ENCODE results near the gene NLRC3. TPM values are rescaled to one million over a fixed set of nuclear protein-coding genes. Genes with fewer than 3 reads are reported as not detected.

The NLRC3 gene
- total RNA-seq, 1 experiment from 2014 or later, result 0.26 TPM

GRCh38 chr16:3589441-3589921 lies 12.3 kb upstream of the NLRC3 start:
- Histone ChIP-seq H3K9me3 (ENCODE audit: control insufficient read depth, insufficient read depth, low read depth, low read length) (no peaks in the 10 kb centered on the region), H3K36me3 (ENCODE audit: control insufficient read depth, insufficient read depth, low read length) (no peaks in the 10 kb centered on the region; the same call in 1 of the 2 replicates), H3K27ac (ENCODE audit: low read length) (no peak overlapping the region), H3K27me3 (ENCODE audit: control insufficient read depth, insufficient read depth, low read length) (no peaks in the 10 kb centered on the region), H3K4me1 (ENCODE audit: control insufficient read depth, insufficient read depth, low read length) (no peaks in the 10 kb centered on the region), H3K4me3 (ENCODE audit: low read depth in 2 of 2, low read length in 2 of 2) (no peak overlapping the region)
- intact Hi-C loops (cut with micrococcal nuclease; ENCODE audit: unreplicated experiment) (no loop called here), in situ Hi-C loops (cut with HindIII; ENCODE audit: low pct_unique_long_range_greater_than_20kb, low sequenced_read_pairs) (no loop called here)
- TF ChIP-seq POLR2AphosphoS5 (IDR thresholded peaks at IDR 0.05; ENCODE audit: low read depth, low read length) (no peak), CTCF (IDR thresholded peaks at IDR 0.05) (no peak), SIN3A (IDR thresholded peaks at IDR 0.05; ENCODE audit: borderline replicate concordance, insufficient read depth, low read depth, low read length) (no peak), REST (IDR thresholded peaks at IDR 0.05; ENCODE audit: insufficient read depth in 1 of 2, low read depth in 2 of 2, low read length in 1 of 2) (no peak), TCF7L2 (IDR thresholded peaks at IDR 0.05; ENCODE audit: low read depth, low read length) (no peak)
- DNase-seq (ENCODE audit: low read depth, low spot score) (no peak), ATAC-seq (no peak)
- BruUV-seq (replicated peaks), result no TSS peak
- CTCF ChIA-PET, result no interaction called here
- POLR2A ChIA-PET, result no interaction called here

- no peak overlapping the region for H3K27ac ChIP-seq (ENCODE audit: low read length)
- POLR2A ChIA-PET, result no interaction called here
- no peak overlapping the region for H3K4me3 ChIP-seq (ENCODE audit: low read depth in 2 of 2, low read length in 2 of 2)
- no peaks in the 10 kb centered on the region for H3K27me3 ChIP-seq (ENCODE audit: control insufficient read depth, insufficient read depth, low read length)
- no peaks in the 10 kb centered on the region; the same call in 1 of the 2 replicates for H3K36me3 ChIP-seq (ENCODE audit: control insufficient read depth, insufficient read depth, low read length)
- H3K4me1 ChIP-seq (ENCODE audit: control insufficient read depth, insufficient read depth, low read length), result no peaks in the 10 kb centered on the region
- H3K9me3 ChIP-seq (ENCODE audit: control insufficient read depth, insufficient read depth, low read depth, low read length), result no peaks in the 10 kb centered on the region
- TF ChIP-seq TCF7L2 (IDR thresholded peaks at IDR 0.05; ENCODE audit: low read depth, low read length), result no peak
- no peak for TF ChIP-seq REST (IDR thresholded peaks at IDR 0.05; ENCODE audit: insufficient read depth in 1 of 2, low read depth in 2 of 2, low read length in 1 of 2)
- no peak for TF ChIP-seq POLR2AphosphoS5 (IDR thresholded peaks at IDR 0.05; ENCODE audit: low read depth, low read length)
- TF ChIP-seq SIN3A (IDR thresholded peaks at IDR 0.05; ENCODE audit: borderline replicate concordance, insufficient read depth, low read depth, low read length), result no peak
- TF ChIP-seq CTCF (IDR thresholded peaks at IDR 0.05), result no peak
- no TSS peak for BruUV-seq (replicated peaks)
- in situ Hi-C loops (cut with HindIII; ENCODE audit: low pct_unique_long_range_greater_than_20kb, low sequenced_read_pairs), result no loop called here
- CTCF ChIA-PET, result no interaction called here
- ATAC-seq (no peak), DNase-seq (ENCODE audit: low read depth, low spot score) (no peak)
- intact Hi-C loops (cut with micrococcal nuclease; ENCODE audit: unreplicated experiment), result no loop called here
Measured at GRCh38 chr16:3589001-3589400, 11.8 kb upstream of the NLRC3 start.

Measured in Panc1 (cell line).